Breast epithelium (tissue), 3 donors: ENCODE results near the gene ARPP21.

ENCODE experiments used
- POLR2AphosphoS5 ChIP-seq, 3 donors: sonication (generic); formaldehyde crosslinking; IDR thresholded peaks; one replicate each; pipeline ENCODE4 v1.6.1; 2017; ENCODE audit warnings: antibody characterized with exemption in 3 of 3
- TF ChIP-seq, protein P1 (sequence below), 3 donors: fragments of 450-650 bp; IDR thresholded peaks; one replicate each; pipeline ENCODE4 v1.5.1; 2016 to 2017; ENCODE audit warnings: antibody characterized with exemption in 3 of 3, mild to moderate bottlenecking in 3 of 3, moderate library complexity in 3 of 3

DNA sequence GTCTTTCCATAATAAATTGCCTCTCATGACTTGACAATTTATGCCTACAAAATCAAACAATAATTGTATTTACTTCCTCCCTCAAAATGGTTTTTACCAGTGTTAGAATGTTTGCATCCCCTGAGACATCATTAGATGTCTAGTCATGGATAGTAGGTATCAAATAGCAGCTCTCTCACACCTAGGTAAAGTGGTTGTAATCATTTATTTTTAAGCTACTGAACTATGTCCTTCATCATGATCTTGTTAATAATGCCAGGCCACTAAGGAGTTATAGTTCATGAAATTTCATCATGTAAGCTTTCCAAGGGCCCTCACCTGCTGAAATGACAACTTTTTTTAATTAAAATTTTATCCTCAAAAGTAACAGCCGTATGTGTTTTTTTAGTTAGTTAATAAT lies 134.1 kb downstream of the ARPP21 start:
- TF ChIP-seq POLR2AphosphoS5 (IDR thresholded peaks at IDR 0.05): no peak
- TF ChIP-seq, protein P1, sequence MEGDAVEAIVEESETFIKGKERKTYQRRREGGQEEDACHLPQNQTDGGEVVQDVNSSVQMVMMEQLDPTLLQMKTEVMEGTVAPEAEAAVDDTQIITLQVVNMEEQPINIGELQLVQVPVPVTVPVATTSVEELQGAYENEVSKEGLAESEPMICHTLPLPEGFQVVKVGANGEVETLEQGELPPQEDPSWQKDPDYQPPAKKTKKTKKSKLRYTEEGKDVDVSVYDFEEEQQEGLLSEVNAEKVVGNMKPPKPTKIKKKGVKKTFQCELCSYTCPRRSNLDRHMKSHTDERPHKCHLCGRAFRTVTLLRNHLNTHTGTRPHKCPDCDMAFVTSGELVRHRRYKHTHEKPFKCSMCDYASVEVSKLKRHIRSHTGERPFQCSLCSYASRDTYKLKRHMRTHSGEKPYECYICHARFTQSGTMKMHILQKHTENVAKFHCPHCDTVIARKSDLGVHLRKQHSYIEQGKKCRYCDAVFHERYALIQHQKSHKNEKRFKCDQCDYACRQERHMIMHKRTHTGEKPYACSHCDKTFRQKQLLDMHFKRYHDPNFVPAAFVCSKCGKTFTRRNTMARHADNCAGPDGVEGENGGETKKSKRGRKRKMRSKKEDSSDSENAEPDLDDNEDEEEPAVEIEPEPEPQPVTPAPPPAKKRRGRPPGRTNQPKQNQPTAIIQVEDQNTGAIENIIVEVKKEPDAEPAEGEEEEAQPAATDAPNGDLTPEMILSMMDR (IDR thresholded peaks at IDR 0.05): no peak
